ENCODE measurements around the gene SORBS2.

SORBS2 gene

DNA sequence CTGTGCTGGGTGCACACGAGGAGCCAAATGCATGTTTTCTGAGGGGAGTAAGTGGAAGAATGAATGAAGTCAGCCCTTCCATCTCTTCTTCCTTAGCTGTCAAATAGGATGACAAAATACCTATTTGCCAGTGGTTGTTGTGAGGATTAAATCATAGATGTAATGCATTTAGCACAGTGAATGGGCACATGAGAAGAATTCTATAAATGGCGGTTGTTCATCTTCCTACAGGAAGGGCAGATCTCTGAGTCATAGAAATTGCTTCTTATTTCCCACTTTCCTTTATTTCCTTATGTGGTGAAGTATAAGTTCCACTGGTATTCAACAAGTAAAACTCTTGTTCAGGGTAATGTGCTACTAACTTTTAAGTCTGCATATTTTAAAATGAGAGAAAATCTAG, 83.1 kb downstream of the SORBS2 start:
- TF ChIP-seq, protein P1, sequence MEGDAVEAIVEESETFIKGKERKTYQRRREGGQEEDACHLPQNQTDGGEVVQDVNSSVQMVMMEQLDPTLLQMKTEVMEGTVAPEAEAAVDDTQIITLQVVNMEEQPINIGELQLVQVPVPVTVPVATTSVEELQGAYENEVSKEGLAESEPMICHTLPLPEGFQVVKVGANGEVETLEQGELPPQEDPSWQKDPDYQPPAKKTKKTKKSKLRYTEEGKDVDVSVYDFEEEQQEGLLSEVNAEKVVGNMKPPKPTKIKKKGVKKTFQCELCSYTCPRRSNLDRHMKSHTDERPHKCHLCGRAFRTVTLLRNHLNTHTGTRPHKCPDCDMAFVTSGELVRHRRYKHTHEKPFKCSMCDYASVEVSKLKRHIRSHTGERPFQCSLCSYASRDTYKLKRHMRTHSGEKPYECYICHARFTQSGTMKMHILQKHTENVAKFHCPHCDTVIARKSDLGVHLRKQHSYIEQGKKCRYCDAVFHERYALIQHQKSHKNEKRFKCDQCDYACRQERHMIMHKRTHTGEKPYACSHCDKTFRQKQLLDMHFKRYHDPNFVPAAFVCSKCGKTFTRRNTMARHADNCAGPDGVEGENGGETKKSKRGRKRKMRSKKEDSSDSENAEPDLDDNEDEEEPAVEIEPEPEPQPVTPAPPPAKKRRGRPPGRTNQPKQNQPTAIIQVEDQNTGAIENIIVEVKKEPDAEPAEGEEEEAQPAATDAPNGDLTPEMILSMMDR (conservative IDR thresholded peaks at IDR 0.05; ENCODE audit: low read depth, low read length): no peak
- Histone ChIP-seq H3K4me1 (ENCODE audit: low read depth, poor library complexity, severe bottlenecking) (no peaks in the 10 kb centered on the region), H3K4me3 (IDR thresholded peaks at IDR 0.05; ENCODE audit: insufficient read depth, low read depth, low read length) (no peak overlapping the region), H3K27ac (no peak overlapping the region), H4K20me1 (ENCODE audit: insufficient read depth) (no peaks in the 10 kb centered on the region), H3K27me3 (ENCODE audit: insufficient read depth, low read depth) (no peaks in the 10 kb centered on the region), H3K36me3 (ENCODE audit: insufficient read depth) (no peaks in the 10 kb centered on the region), H3K79me2 (ENCODE audit: insufficient read depth, low read depth) (no peaks in the 10 kb centered on the region), H3K4me2 (no peak overlapping the region), H3K9ac (no peak overlapping the region), H2AFZ (ENCODE audit: low read depth) (no peak overlapping the region)

DNA sequence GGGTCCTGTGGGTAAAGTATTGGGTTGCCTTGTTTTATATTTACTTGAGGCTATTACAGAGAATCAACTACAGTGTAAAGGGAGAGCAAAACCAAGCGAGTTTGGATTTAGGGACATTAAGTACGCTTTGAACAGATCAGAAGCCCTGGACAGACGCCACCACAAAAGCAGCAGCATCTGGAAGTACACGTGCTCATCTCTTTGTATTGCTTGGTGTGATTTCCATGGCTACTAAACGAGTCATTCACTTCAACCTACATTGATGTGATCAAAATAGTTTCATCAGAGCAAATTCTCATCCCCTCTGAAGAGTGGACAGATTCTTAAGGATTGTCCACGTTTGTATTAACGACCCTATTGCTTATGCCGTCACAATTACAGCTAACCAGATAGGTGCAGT, 85.1 kb downstream of the SORBS2 start:
- TF ChIP-seq, protein P1 (conservative IDR thresholded peaks at IDR 0.05; ENCODE audit: low read depth, low read length): no peak
- Histone ChIP-seq H3K36me3 (ENCODE audit: insufficient read depth) (no peaks in the 10 kb centered on the region), H3K27ac (no peak overlapping the region), H3K4me1 (ENCODE audit: low read depth, poor library complexity, severe bottlenecking) (no peaks in the 10 kb centered on the region), H3K79me2 (ENCODE audit: insufficient read depth, low read depth) (no peaks in the 10 kb centered on the region), H2AFZ (ENCODE audit: low read depth) (no peak overlapping the region), H4K20me1 (ENCODE audit: insufficient read depth) (no peaks in the 10 kb centered on the region), H3K4me2 (no peak overlapping the region), H3K9ac (no peak overlapping the region), H3K27me3 (ENCODE audit: insufficient read depth, low read depth) (no peaks in the 10 kb centered on the region), H3K4me3 (IDR thresholded peaks at IDR 0.05; ENCODE audit: insufficient read depth, low read depth, low read length) (no peak overlapping the region)

DNA sequence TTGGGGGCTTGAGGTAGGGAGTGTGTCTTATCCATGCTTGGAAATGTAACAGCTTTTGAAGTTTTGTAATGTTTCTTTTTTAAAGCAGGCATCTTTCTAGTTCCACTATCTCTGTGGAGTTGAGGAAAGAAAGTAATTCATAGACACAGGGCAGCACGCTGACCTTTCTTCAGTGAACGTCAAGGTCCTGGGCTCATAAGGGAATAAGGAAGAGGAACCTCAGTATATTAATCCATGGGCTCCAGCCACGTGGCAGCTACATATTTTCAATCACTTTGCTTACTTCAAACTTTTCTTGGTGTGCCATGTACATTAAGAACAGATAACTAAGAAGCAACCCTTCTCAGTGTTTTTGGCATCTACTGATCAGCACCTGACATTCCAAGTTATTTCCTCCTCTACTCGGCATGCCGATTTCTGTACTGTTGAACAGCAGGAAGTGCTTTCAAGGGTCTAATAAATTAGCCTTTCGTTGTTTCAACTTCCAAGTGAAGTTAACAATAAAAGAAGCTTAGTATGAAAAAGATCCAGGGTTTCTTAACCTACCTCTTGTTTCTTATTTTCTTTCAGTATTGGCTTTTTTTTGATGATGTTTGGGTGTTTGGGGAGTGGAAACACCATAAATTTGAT, 88.2 kb downstream of the SORBS2 start:
- no peak overlapping the region for H3K4me3 ChIP-seq (IDR thresholded peaks at IDR 0.05; ENCODE audit: insufficient read depth, low read depth, low read length)
- no peaks in the 10 kb centered on the region for H3K27me3 ChIP-seq (ENCODE audit: insufficient read depth, low read depth)
- TF ChIP-seq, protein P1 (conservative IDR thresholded peaks at IDR 0.05; ENCODE audit: low read depth, low read length): no peak
- no peaks in the 10 kb centered on the region for H3K36me3 ChIP-seq (ENCODE audit: insufficient read depth)
- H3K27ac ChIP-seq: no peak overlapping the region
- H3K79me2 ChIP-seq (ENCODE audit: insufficient read depth, low read depth): no peaks in the 10 kb centered on the region
- H2AFZ ChIP-seq (ENCODE audit: low read depth): no peak overlapping the region
- no peaks in the 10 kb centered on the region for H3K4me1 ChIP-seq (ENCODE audit: low read depth, poor library complexity, severe bottlenecking)
- H3K4me2 ChIP-seq: no peak overlapping the region
- H4K20me1 ChIP-seq (ENCODE audit: insufficient read depth): no peaks in the 10 kb centered on the region
- H3K9ac ChIP-seq: no peak overlapping the region

DNA sequence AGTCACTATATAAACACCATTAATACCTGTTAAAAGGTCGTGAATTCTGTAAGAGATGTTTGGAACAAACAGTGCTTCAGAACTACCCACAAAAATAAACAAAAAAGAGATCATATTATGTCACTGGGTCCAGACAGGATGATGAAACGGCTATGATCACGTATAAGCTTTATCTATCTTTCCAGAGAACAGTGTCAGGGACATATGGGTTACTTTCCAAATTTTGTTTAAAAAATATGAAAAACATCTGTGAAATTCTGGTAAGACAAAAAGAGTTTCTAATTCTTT, 90.0 kb downstream of the SORBS2 start:
- TF ChIP-seq, protein P1 (conservative IDR thresholded peaks at IDR 0.05; ENCODE audit: low read depth, low read length): no peak
- no peaks in the 10 kb centered on the region for H3K27me3 ChIP-seq (ENCODE audit: insufficient read depth, low read depth)
- H4K20me1 ChIP-seq (ENCODE audit: insufficient read depth): no peaks in the 10 kb centered on the region
- no peak overlapping the region for H3K4me3 ChIP-seq (IDR thresholded peaks at IDR 0.05; ENCODE audit: insufficient read depth, low read depth, low read length)
- no peaks in the 10 kb centered on the region for H3K79me2 ChIP-seq (ENCODE audit: insufficient read depth, low read depth)
- no peak overlapping the region for H3K4me2 ChIP-seq
- no peak overlapping the region for H2AFZ ChIP-seq (ENCODE audit: low read depth)
- H3K36me3 ChIP-seq (ENCODE audit: insufficient read depth): no peaks in the 10 kb centered on the region
- H3K4me1 ChIP-seq (ENCODE audit: low read depth, poor library complexity, severe bottlenecking): no peaks in the 10 kb centered on the region
- no peak overlapping the region for H3K27ac ChIP-seq
- no peak overlapping the region for H3K9ac ChIP-seq

All from KMS-11 (cell line).